ACC112 (cell line): ENCODE measurements around the gene UBE2D3.
"Not testable (repeated sequence)": the region's sequence is repeated elsewhere in the genome, so short reads cannot be mapped to it uniquely, and the experiment has no call there.

Source experiments
- H2AFZ ChIP-seq: fragments of 200-600 bp; sonication (generic); one replicate; pipeline ENCODE4 v1.6.0; 2017; ENCODE audit warnings: antibody characterized with exemption, low read length; ENCODE audit not compliant: unreplicated experiment
- H3K27ac ChIP-seq: fragments of 200-600 bp; sonication (generic); 2 replicates; pipeline ENCODE4 v1.5.1; 2014; ENCODE audit warnings: low read depth, mild to moderate bottlenecking, antibody characterized with exemption, low read length, moderate library complexity
- H3K27me3 ChIP-seq: fragments of 200-600 bp; sonication (generic); 2 replicates; pipeline ENCODE4 v1.6.1; 2014; ENCODE audit warnings: mild to moderate bottlenecking, antibody characterized with exemption, low read length, moderate library complexity, mixed read lengths; ENCODE audit not compliant: insufficient read depth
- H3K36me3 ChIP-seq: fragments of 200-600 bp; sonication (generic); 2 replicates; pipeline ENCODE4 v1.6.1; 2016; ENCODE audit warnings: mild to moderate bottlenecking, antibody characterized with exemption, low read length, moderate library complexity, mixed read lengths; ENCODE audit not compliant: insufficient read depth
- H3K4me1 ChIP-seq: fragments of 200-600 bp; sonication (generic); one replicate; pipeline ENCODE4 v1.6.1; 2016; ENCODE audit warnings: low read length, mixed read lengths; ENCODE audit not compliant: insufficient read depth, unreplicated experiment, control insufficient read depth
- H3K4me3 ChIP-seq: fragments of 200-600 bp; sonication (generic); 2 replicates; pipeline ENCODE4 v1.5.1; 2014; ENCODE audit warnings: mild to moderate bottlenecking, low read depth, low read length
- H3K79me2 ChIP-seq: fragments of 200-600 bp; sonication (generic); one replicate; pipeline ENCODE4 v1.6.0; 2016; ENCODE audit warnings: low read length; ENCODE audit not compliant: control insufficient read depth, unreplicated experiment, insufficient read depth

Gene UBE2D3

DNA sequence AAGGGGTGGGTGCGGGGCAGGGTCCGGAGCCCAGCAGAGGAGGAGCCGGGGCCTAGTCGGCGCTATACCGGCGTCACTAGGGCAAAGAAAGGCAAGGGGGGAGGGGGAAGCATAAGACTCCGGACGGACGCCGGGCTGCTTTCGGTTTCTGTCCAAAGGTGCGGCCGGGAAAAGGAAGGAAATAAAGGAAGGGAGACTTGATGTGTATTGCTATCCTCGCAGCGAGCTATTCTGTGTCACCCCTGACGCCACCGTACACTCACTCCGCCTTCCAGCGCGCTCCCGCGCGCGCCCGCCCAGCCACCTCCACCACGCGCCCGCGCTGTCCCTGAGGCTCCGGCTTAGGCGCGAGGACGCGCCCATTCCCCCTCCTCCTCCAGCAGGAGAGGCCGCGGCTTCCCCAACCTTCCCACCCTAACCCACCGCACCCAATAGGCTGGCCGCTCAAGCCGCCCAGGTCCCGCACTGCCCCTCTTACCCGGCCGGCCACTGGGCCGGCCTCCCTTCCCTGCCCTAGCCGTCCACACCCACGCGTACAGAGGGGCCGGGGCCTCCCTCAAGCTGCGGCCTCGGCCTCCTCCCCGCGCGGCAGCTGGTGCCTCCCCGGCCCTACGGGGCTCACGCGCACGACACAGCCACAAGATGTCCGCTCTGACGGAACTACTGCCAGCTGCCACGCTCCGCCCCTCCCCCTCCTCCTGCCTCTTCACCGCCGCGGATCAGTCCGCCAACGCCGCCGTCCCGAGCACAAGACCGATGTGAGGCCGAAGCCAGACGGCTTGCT is at the start of gene UBE2D3:
TSS of gene UBE2D3 (minus strand) at position 662 of the 784 bp plus-strand sequence. CDS start 1,043 bp downstream, outside the sequence.
- peak within 1 kb of the TSS; percentile 97 for H3K4me3 ChIP-seq
- peak within 1 kb of the TSS; percentile 74 for H2AFZ ChIP-seq
- H3K36me3 ChIP-seq = peaks cover 23% of the 10 kb centered on the region; the same call in 1 of the 2 replicates
- H3K27ac ChIP-seq = peak within 1 kb of the TSS; percentile 99
- peaks cover 29% of the 10 kb centered on the region for H3K4me1 ChIP-seq
- H3K27me3 ChIP-seq = no peaks in the 10 kb centered on the region
- H3K79me2 ChIP-seq = peaks cover 70% of the 10 kb centered on the region

DNA sequence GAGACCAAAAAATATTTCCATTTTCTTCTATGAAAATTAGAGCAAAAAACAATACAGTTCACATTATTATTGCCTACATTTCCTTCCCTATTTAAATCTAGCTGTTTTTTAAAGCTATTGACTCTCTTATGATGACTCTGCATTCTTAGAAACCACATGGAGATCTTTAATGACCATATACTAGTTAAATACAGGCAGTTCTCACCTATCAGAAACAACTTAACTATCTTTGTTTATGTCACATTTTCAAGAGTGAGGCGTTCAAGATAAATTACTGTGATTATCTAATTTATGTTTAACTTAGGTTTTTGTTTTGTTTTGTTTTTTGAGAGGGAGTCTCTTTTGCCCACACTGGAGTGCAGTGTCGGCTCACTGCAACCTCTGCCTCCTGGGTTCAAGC is 44.4 kb upstream of the UBE2D3 start:
- no peak overlapping the region for H3K27ac ChIP-seq
- no peak overlapping the region for H2AFZ ChIP-seq
- peaks cover 20% of the 10 kb centered on the region for H3K4me1 ChIP-seq
- H3K36me3 ChIP-seq = peaks cover 22% of the 10 kb centered on the region
- H3K27me3 ChIP-seq = no peaks in the 10 kb centered on the region
- H3K4me3 ChIP-seq = no peak overlapping the region
- peaks cover 74% of the 10 kb centered on the region for H3K79me2 ChIP-seq

DNA sequence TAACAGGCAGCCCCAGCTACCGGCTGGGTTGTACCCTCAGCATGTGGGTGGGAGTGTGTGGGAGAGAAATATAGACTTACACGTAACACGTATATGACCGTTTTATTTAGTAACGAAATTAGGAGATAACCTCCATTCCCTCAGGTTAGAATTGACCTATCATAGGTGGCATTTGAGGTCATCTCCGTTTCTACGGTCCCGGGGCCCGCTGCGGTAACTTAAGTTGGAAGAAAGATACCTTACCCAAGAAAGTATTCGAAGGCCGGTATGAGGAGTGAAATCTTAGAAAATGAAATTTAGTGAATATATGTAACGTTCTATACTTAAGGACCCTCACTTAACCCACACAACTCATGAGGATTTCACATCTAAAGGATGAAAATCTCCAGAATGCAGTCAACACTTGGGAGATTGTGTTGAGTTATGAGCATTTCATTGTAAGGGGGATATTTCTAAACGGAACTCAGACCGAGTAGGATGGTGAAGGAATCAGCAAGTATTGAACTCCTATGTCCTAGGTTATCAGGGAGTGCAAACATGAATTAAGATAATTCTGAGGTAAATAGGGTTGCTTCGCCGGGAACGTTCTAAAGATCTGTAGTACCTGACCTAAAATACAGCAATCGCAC is 42.3 kb upstream of the UBE2D3 start:
- H3K4me3 ChIP-seq = peak overlapping the region; percentile 79
- H3K27me3 ChIP-seq = no peaks in the 10 kb centered on the region
- peaks cover 82% of the 10 kb centered on the region for H3K79me2 ChIP-seq
- peak overlapping the region; percentile 93 for H3K27ac ChIP-seq
- peaks cover 1% of the 10 kb centered on the region for H3K36me3 ChIP-seq
- H3K4me1 ChIP-seq = peaks cover 22% of the 10 kb centered on the region
- peak overlapping the region; percentile 79 for H2AFZ ChIP-seq

DNA sequence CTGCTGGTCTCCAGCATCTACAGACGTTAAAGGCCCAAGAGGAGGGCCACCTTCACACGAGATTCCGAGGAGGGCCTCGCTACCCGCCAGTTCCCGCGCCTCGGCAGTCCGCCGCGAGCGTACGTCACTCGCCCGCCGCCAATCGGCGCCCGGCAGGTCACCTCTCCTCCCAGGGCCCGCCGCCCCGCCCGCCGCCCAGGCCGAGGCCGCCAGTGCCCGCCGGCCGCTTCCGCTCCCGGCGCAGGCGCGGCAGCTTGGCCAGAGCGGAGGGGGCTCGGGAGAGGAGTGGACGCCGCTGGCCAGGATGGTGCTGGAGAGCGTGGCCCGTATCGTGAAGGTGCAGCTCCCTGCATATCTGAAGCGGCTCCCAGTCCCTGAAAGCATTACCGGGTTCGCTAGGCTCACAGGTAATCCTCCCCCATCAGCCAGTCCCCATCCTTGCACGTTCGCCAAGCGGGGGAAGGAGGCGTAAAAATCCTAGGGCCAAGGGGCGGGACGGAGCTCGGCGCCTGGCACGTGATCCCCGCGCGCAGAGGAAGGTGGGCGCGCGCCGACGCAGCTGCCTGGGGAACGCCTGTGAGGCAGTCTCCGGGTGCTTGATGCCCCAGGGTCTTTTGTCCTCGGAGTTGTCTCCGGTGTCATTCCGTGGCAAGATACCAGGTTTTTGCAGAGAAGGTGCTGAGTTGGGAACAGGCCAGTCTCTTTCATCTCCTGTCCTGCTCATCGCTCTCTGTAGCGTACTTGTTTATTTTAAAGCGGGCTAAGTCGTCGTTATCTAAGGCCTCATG is 41.6 kb upstream of the UBE2D3 start, which contains the start of gene CISD2:
TSS of gene CISD2 (plus strand) at position 212 of the 788 bp plus-strand sequence. CDS start at position 305, 93 bp downstream.
- Histone ChIP-seq H3K27ac (peak within 1 kb of the TSS; percentile 93), H3K4me1 (peaks cover 22% of the 10 kb centered on the region), H3K27me3 (no peaks in the 10 kb centered on the region), H3K4me3 (peak within 1 kb of the TSS; percentile 79), H3K79me2 (peaks cover 83% of the 10 kb centered on the region), H2AFZ (peak within 1 kb of the TSS; percentile 81), H3K36me3 (no peaks in the 10 kb centered on the region; the same call in 1 of the 2 replicates)

DNA sequence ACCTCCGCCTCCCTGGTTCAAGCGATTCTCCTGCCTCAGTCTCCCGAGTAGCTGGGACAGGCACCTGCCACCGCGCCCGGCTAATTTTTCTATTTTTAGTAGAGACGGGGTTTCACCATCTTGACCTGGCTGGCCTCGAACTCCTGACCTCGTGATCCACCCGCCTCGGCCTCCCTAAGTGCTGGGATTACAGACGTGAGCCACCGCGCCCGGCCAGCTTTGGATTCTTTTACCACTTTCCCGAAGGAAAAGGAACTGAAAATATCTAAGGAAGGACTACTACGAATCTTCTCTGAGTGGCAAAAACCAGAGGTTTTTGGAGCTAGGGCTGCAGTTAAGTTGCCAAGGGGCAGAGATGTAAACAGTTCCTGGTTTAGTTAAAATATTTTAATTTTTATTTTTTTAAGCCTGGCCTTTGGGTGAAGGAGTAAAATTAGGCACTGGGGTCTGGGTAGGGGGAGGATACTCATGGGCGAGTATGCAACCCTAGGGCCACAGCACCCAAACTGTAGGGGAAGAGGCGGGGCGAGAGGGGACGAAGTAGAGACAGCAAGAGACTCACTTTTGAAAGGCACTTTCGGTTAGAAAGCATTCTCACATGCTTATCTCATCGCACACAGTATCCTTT is 40.9 kb upstream of the UBE2D3 start:
- Histone ChIP-seq H3K4me1 (peaks cover 22% of the 10 kb centered on the region), H3K27ac (peak overlapping the region; percentile 93), H2AFZ (peak overlapping the region; percentile 81), H3K27me3 (no peaks in the 10 kb centered on the region), H3K4me3 (peak overlapping the region; percentile 79), H3K79me2 (peaks cover 79% of the 10 kb centered on the region), H3K36me3 (no peaks in the 10 kb centered on the region; the same call in 1 of the 2 replicates)

DNA sequence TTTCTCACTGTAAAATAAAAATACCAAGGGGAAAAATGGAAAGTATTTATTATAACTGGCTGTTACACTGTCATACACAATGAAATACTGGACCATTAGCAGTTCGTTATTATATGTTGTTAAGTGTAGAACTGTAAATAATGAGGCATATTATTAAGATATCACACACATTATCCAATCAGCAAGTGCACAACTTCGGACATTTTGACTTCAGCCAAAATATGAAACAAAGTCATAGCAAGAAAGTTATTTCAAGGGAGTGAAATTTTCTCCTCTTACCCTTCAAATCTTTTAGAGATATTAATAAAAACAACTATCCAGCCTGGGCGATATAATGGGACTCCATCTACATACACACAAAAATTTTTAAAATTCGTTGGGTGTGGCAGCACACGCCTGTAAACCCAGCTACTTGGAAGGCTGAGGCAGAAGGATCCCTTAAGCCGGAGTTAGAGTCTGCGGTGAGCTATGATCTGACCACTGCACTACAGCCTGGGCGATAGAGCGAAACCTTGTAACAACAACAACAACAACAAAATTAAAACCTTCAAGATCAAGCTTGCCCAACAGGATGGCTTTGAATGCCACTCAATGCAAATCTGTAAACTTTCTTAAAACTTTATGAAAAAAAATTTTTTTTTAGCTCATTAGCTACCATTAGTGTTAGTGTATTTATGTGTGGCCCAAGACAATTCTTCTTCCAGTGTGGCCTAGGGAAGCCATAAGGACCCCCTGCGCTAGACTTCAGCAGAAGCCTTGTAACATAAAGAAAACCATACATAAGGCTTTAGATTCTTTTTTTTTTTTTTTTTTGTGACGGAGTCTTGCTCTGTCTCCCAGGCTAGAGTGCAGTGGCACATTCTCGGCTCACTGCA is 40.2 kb upstream of the UBE2D3 start:
- H3K27me3 ChIP-seq = no peaks in the 10 kb centered on the region
- peak overlapping the region; percentile 79 for H3K4me3 ChIP-seq
- H3K27ac ChIP-seq = peak overlapping the region; percentile 93; the same call in 1 of the 2 replicates
- H3K4me1 ChIP-seq = peaks cover 22% of the 10 kb centered on the region
- H3K79me2 ChIP-seq = peaks cover 72% of the 10 kb centered on the region
- H2AFZ ChIP-seq = peak overlapping the region; percentile 1
- no peaks in the 10 kb centered on the region for H3K36me3 ChIP-seq

GRCh38 chr4:102865327-102865726 is 38.0 kb upstream of the UBE2D3 start:
- Histone ChIP-seq H3K4me1 (peaks cover 11% of the 10 kb centered on the region), H3K79me2 (peaks cover 50% of the 10 kb centered on the region)
- H2AFZ ChIP-seq, H3K4me3 ChIP-seq, H3K27me3 ChIP-seq, H3K27ac ChIP-seq, H3K36me3 ChIP-seq: not testable (repeated sequence)

DNA sequence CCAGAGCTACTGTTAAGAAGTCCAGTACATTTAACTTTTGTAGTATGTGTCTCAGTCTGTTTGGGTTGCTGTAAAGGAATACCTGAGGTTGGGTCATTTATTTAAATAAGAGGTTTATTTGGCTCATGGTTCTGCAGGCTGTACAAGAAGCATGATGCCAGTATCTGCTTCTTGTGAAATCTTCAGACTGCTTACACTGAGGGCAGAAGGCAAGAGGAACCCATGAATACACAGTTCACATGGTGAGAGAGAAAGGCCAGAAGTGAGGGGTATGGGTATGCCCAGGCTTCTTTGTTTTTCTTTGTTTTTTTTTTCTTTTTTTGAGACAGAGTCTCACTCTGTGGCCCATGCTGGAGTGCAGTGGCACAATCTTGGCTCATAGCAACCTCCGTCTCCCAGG is 35.4 kb upstream of the UBE2D3 start:
- Histone ChIP-seq H3K27ac (no peak overlapping the region), H3K79me2 (peaks cover 37% of the 10 kb centered on the region), H3K4me3 (no peak overlapping the region), H3K36me3 (peaks cover 15% of the 10 kb centered on the region), H3K27me3 (no peaks in the 10 kb centered on the region), H2AFZ (no peak overlapping the region), H3K4me1 (peaks cover 11% of the 10 kb centered on the region)

DNA sequence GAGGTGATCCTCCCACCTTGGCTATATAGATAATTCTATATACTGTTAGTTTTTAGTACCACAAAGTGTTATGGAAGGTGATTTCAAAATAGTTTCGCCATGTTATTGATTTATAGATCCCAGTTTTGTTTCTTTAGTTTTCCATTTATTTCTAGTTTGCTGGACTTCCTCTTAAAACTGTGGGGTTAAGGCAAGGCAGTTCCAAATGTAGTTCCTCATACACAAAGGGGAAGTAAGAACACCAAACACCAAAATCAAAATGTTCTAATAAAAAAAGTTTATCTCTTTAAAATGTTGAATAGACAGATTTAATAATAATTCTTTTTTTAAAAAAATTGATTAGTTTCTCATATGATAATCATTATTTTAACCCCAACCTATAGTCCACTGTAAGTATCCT is 34.7 kb upstream of the UBE2D3 start:
- H2AFZ ChIP-seq = no peak overlapping the region
- no peak overlapping the region for H3K27ac ChIP-seq
- H3K36me3 ChIP-seq = peaks cover 15% of the 10 kb centered on the region
- no peak overlapping the region for H3K4me3 ChIP-seq
- H3K4me1 ChIP-seq = peaks cover 5% of the 10 kb centered on the region
- no peaks in the 10 kb centered on the region for H3K27me3 ChIP-seq
- peaks cover 30% of the 10 kb centered on the region for H3K79me2 ChIP-seq
